ENCODE results near the gene SLC25A28. TPM values are rescaled to one million over a fixed set of nuclear protein-coding genes. Genes with fewer than 3 reads are reported as not detected.
"Not testable (repeated sequence)": the region's sequence is repeated elsewhere in the genome, so short reads cannot be mapped to it uniquely, and the experiment has no call there.

SLC25A28 gene
- total RNA-seq, 1 donor from 2014 or later, result 15.7 TPM

DNA sequence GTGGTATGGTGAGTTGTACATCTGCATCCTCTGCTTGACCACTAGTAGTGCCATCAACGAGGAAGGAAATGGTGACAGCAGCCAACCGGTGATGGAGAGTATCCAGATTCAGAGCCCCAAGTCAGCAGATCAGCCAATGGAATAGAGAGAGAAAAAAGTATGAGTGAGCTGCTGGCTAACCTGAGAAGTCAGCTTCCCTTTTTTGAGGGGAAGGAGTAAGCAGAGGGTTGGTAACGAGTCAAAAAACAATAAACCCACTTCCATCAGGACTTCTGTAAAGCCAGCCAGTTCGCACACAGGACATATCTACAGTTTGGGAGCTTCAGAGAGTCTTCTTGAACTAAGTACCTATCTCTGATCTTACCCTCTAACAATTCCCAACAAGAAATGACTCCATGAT is 8.9 kb downstream of the SLC25A28 start:
- no peak overlapping the region for H3K27ac ChIP-seq (ENCODE audit: low read depth, low read length)
- H3K4me3 ChIP-seq (ENCODE audit: low read length in 3 of 3), result no peak overlapping the region
- peaks cover 23 to 25% (median 24%) of the 10 kb centered on the region in 3 donors for H3K36me3 ChIP-seq (ENCODE audit: control insufficient read depth in 3 of 3, insufficient read depth in 3 of 3, low read length in 3 of 3)

DNA sequence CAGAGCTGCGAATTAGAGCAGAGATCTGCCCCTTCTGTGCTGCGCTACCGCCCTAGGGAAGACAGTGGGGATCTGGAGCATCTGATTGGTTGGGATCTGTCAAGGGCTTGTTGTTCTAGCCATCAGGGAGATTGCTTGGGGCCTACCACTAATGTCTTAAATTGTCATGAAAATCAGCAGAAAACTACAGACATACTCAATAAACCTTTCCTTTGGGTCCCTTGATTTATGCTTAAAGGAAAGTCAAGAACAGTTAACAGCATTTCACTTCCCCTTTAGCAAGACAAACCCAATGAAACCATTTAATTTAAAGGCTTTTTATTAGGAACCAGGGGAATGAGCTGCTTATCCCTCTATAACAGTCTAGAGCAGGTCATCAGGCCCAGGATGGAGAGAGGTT is 10.0 kb downstream of the SLC25A28 start:
- Histone ChIP-seq H3K36me3 (ENCODE audit: control insufficient read depth in 3 of 3, insufficient read depth in 3 of 3, low read length in 3 of 3) (peaks cover 23 to 25% (median 24%) of the 10 kb centered on the region in 3 donors), H3K27me3 (ENCODE audit: control insufficient read depth in 3 of 3, insufficient read depth in 3 of 3, low read length in 3 of 3) (no peaks in the 10 kb centered on the region)

More for the DNA sequence above, 8.9 kb downstream of the SLC25A28 start:
- peaks cover 0 to 3% (median under 1%) of the 10 kb centered on the region in 3 donors for H3K4me1 ChIP-seq (ENCODE audit: control insufficient read depth in 3 of 3, insufficient read depth in 3 of 3, low read length in 3 of 3)
- no peaks in the 10 kb centered on the region for H3K27me3 ChIP-seq (ENCODE audit: control insufficient read depth in 3 of 3, insufficient read depth in 3 of 3, low read length in 3 of 3)
- no peaks in the 10 kb centered on the region for H3K9me3 ChIP-seq (ENCODE audit: control insufficient read depth in 3 of 3, low read length in 3 of 3)
- no peak overlapping the region for H3K9ac ChIP-seq (ENCODE audit: low read depth in 1 of 3, low read length in 3 of 3)

DNA sequence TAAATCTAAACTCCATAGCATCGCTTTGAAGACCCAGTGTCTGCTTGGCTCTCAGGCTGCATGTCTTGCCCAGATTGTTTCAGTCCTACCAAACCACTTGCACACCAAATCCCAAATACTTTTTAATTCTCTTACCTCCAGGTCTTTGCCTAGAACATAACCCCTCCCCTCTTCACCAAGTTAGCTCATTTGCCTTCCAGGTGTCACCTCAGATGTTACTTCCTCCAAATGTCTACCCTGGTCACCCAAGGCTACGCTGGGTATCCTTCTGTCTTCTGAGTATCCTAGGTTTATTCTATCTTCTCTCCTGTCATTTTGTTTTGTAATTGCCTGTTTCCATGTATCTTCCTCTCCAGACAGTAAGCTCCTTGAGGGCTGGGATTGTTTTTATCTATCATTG is 11.1 kb downstream of the SLC25A28 start:
- Histone ChIP-seq H3K4me3 (ENCODE audit: low read length in 3 of 3) (no peak overlapping the region), H3K9ac (ENCODE audit: low read depth in 1 of 3, low read length in 3 of 3) (no peak overlapping the region), H3K4me1 (ENCODE audit: control insufficient read depth in 3 of 3, insufficient read depth in 3 of 3, low read length in 3 of 3) (peaks cover 0 to 3% (median 0%) of the 10 kb centered on the region in 3 donors), H3K27me3 (ENCODE audit: control insufficient read depth in 3 of 3, insufficient read depth in 3 of 3, low read length in 3 of 3) (no peaks in the 10 kb centered on the region), H3K36me3 (ENCODE audit: control insufficient read depth in 3 of 3, insufficient read depth in 3 of 3, low read length in 3 of 3) (peaks cover 23 to 25% (median 24%) of the 10 kb centered on the region in 3 donors), H3K9me3 (ENCODE audit: control insufficient read depth in 3 of 3, low read length in 3 of 3) (no peaks in the 10 kb centered on the region), H3K27ac (ENCODE audit: low read depth, low read length) (no peak overlapping the region)

More for the DNA sequence above, 10.0 kb downstream of the SLC25A28 start:
- H3K4me1 ChIP-seq (ENCODE audit: control insufficient read depth in 3 of 3, insufficient read depth in 3 of 3, low read length in 3 of 3), result peaks cover 0 to 3% (median 0%) of the 10 kb centered on the region in 3 donors
- H3K4me3 ChIP-seq (ENCODE audit: low read length in 3 of 3), result no peak overlapping the region
- no peak overlapping the region for H3K9ac ChIP-seq (ENCODE audit: low read depth in 1 of 3, low read length in 3 of 3)
- no peaks in the 10 kb centered on the region for H3K9me3 ChIP-seq (ENCODE audit: control insufficient read depth in 3 of 3, low read length in 3 of 3)
- H3K27ac ChIP-seq (ENCODE audit: low read depth, low read length), result no peak overlapping the region

DNA sequence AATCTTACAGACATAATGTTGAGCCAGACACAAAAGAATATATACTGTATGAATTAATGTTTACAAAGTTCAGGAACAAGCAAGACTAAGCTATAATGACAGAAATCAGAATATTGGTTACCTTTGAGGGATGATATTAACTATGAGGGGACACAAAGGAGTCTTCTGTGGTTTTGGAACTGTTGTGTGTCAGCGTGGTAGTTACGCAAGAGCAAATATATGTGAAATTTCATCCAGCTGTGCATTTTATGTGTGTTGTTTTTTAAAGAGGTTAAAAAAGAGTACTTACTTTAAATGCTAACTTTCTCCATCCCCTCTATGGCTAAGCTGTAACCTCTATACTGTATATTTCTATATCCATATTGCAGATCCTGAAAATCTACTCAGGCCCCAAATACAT is 14.9 kb downstream of the SLC25A28 start:
- H3K36me3 ChIP-seq (ENCODE audit: control insufficient read depth in 3 of 3, insufficient read depth in 3 of 3, low read length in 3 of 3), result peaks cover 7 to 14% (median 13%) of the 10 kb centered on the region in 3 donors
- H3K27me3 ChIP-seq (ENCODE audit: control insufficient read depth in 3 of 3, insufficient read depth in 3 of 3, low read length in 3 of 3), result peaks cover 0 to 2% (median 0%) of the 10 kb centered on the region in 3 donors
- H3K27ac ChIP-seq (ENCODE audit: low read depth, low read length), result no peak overlapping the region
- H3K4me1 ChIP-seq (ENCODE audit: control insufficient read depth in 3 of 3, insufficient read depth in 3 of 3, low read length in 3 of 3), result peaks cover 0 to 3% (median 0%) of the 10 kb centered on the region in 3 donors
- H3K9ac ChIP-seq (ENCODE audit: low read depth in 1 of 3, low read length in 3 of 3), result no peak overlapping the region
- no peak overlapping the region for H3K4me3 ChIP-seq (ENCODE audit: low read length in 3 of 3)
- H3K9me3 ChIP-seq (ENCODE audit: control insufficient read depth in 3 of 3, low read length in 3 of 3), result no peaks in the 10 kb centered on the region

DNA sequence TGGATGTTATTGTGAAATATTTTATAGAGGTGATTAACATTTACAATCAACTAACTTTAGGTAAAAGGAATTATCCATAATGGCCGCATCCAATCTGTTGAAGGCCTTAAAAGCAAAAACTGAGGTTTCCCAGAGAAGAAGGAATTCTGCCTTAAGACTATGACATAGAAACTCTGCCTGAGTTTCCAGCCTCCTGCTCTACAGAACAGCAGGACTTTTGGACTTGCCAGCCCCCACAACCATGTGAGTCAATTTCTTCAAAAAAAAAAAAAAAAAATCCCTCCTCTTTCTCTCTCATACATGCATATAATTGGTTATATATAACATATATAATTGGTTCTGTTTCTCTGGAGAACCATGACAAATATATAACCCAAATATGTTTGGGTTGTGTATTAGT is 15.4 kb downstream of the SLC25A28 start:
- Histone ChIP-seq H3K4me3 (ENCODE audit: low read length in 3 of 3) (no peak overlapping the region), H3K36me3 (ENCODE audit: control insufficient read depth in 3 of 3, insufficient read depth in 3 of 3, low read length in 3 of 3) (peaks cover 2 to 9% (median 9%) of the 10 kb centered on the region in 3 donors), H3K9me3 (ENCODE audit: control insufficient read depth in 3 of 3, low read length in 3 of 3) (no peaks in the 10 kb centered on the region), H3K9ac (ENCODE audit: low read depth in 1 of 3, low read length in 3 of 3) (no peak overlapping the region), H3K27me3 (ENCODE audit: control insufficient read depth in 3 of 3, insufficient read depth in 3 of 3, low read length in 3 of 3) (peaks cover 0 to 2% (median 0%) of the 10 kb centered on the region in 3 donors), H3K4me1 (ENCODE audit: control insufficient read depth in 3 of 3, insufficient read depth in 3 of 3, low read length in 3 of 3) (peaks cover 0 to 3% (median 0%) of the 10 kb centered on the region in 3 donors), H3K27ac (ENCODE audit: low read depth, low read length) (no peak overlapping the region)

DNA sequence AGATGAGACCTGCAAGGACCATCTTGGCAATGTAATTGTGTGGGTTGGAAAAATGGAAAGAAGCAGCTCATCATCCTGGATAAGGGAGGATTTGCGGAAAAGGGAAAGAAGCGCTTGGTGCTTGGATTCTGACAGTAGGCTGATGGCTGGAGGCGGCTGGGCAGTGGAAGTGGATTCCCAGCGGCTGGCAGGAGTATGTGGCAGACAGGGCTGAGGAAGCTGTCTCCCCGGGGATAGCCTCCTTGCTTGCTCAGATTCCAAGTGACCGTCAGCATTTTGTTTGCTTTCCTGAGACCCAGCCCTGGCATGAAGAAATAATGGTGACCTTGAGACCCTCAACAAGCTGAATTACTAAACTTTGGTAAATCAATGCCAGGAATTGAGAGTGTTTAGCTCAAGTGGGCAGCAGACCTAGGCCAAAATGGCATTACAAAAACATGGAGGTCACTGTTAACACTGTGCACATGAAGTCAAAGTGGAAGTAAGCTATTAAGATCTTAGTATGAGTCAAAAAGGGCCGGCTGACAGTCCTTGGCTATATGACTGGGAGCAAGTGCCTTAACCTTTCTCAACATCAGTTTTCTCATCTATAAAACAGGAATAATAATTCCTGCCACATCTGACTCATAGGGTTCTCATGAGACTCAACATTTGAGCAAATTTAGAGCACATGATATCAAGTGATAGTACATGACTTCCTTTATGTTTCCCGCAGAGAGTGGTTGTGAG is 21.3 kb downstream of the SLC25A28 start:
- H3K4me1 ChIP-seq (ENCODE audit: control insufficient read depth in 3 of 3, insufficient read depth in 3 of 3, low read length in 3 of 3), result peaks cover 10 to 15% (median 10%) of the 10 kb centered on the region in 3 donors
- H3K27me3 ChIP-seq (ENCODE audit: control insufficient read depth in 3 of 3, insufficient read depth in 3 of 3, low read length in 3 of 3), result peaks cover 0 to 2% (median 0%) of the 10 kb centered on the region in 3 donors
- no peak overlapping the region for H3K27ac ChIP-seq (ENCODE audit: low read depth, low read length)
- H3K4me3 ChIP-seq (ENCODE audit: low read length in 3 of 3), result no peak overlapping the region
- H3K9ac ChIP-seq (ENCODE audit: low read depth in 1 of 3, low read length in 3 of 3), result no peak overlapping the region
- no peaks in the 10 kb centered on the region for H3K36me3 ChIP-seq (ENCODE audit: control insufficient read depth in 3 of 3, insufficient read depth in 3 of 3, low read length in 3 of 3)
- no peaks in the 10 kb centered on the region for H3K9me3 ChIP-seq (ENCODE audit: control insufficient read depth in 3 of 3, low read length in 3 of 3)

DNA sequence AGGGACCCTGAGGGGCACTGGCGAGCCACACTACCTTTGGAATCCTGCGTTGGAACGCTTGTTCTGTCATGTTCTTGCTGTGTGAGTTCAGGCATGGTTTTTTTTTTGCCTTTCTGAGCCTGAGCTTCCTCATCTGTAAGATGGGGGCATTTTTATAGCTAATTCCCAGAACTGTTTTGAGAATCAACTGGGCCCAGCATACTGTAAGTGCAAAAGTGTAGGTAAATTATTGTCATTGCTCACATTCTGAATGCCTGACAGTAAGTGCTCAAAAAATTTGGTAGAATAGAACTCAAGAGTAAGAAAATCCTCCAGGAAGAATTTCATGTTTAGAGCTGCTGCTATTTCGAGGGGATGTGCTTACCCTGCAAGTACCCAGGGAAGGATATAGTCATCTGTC is 22.2 kb downstream of the SLC25A28 start:
- Histone ChIP-seq H3K36me3 (ENCODE audit: control insufficient read depth in 3 of 3, insufficient read depth in 3 of 3, low read length in 3 of 3) (no peaks in the 10 kb centered on the region), H3K9ac (ENCODE audit: low read depth in 1 of 3, low read length in 3 of 3) (no peak overlapping the region), H3K27ac (ENCODE audit: low read depth, low read length) (no peak overlapping the region), H3K9me3 (ENCODE audit: control insufficient read depth in 3 of 3, low read length in 3 of 3) (no peaks in the 10 kb centered on the region), H3K27me3 (ENCODE audit: control insufficient read depth in 3 of 3, insufficient read depth in 3 of 3, low read length in 3 of 3) (peaks cover 0 to 2% (median 0%) of the 10 kb centered on the region in 3 donors), H3K4me3 (ENCODE audit: low read length in 3 of 3) (no peak overlapping the region), H3K4me1 (ENCODE audit: control insufficient read depth in 3 of 3, insufficient read depth in 3 of 3, low read length in 3 of 3) (peaks cover 10 to 15% (median 10%) of the 10 kb centered on the region in 3 donors)

DNA sequence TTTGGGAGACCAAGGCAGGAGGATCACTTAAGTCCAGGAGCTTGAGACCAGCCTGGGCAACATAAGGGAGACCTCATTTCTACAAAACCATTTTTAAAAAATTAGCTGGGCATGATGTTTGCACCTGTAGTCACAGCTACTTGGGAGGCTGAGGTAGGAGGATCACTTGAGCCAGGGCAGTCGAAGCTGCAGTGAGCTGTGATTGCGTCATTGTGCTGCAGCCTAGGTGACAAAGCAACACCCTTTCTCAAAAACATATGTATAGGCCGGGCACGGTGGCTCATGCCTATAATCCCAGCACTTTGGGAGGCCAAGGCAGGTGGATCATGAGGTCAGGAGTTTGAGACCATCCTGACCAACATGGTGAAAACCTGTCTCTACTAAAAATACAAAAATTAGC is 23.5 kb downstream of the SLC25A28 start:
- H3K4me1 ChIP-seq (ENCODE audit: control insufficient read depth in 3 of 3, insufficient read depth in 3 of 3, low read length in 3 of 3), result peaks cover 10 to 15% (median 10%) of the 10 kb centered on the region in 3 donors
- not testable (repeated sequence) for H3K36me3 ChIP-seq (ENCODE audit: control insufficient read depth in 3 of 3, insufficient read depth in 3 of 3, low read length in 3 of 3); H3K4me3 ChIP-seq (ENCODE audit: low read length in 3 of 3); H3K9me3 ChIP-seq (ENCODE audit: control insufficient read depth in 3 of 3, low read length in 3 of 3); H3K9ac ChIP-seq (ENCODE audit: low read depth in 1 of 3, low read length in 3 of 3); H3K27ac ChIP-seq (ENCODE audit: low read depth, low read length); H3K27me3 ChIP-seq (ENCODE audit: control insufficient read depth in 3 of 3, insufficient read depth in 3 of 3, low read length in 3 of 3)

DNA sequence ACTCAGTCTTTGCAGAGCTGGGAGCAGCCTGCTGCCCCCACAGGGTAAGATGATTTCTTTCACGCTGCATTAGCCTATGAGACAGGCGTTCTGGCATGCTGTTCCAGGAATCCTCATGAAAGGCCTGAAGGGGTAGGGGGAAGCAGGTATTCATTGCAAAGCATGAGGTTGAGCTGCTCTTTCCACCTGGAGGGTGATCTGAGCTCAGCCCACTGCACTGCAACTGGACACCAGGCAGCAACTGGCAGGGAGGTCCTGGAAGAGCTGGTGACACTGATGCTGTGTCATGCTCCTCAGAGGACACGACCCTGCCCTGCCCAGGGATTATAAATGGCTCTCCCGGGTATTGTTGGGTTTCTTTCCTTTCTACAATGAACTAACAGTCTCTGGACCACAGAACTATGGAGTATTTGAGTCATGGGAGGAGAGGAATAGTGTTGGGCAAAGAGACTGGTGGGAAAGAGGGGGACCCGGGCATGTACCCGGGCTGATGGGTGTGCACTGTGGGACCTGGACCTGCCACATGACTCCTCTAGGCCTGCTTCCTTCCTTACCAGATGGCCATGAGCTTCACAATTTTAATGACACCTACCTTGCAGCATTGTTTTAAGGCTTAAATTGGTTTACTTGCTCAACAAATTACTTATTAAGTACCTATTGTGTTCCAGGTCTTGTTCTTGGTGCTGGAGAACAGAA is 24.3 kb downstream of the SLC25A28 start:
- Histone ChIP-seq H3K4me1 (ENCODE audit: control insufficient read depth in 3 of 3, insufficient read depth in 3 of 3, low read length in 3 of 3) (peaks cover 10 to 15% (median 10%) of the 10 kb centered on the region in 3 donors), H3K9ac (ENCODE audit: low read depth in 1 of 3, low read length in 3 of 3) (peak overlapping the region in 2 of 3 donors; percentile 3 to 37), H3K36me3 (ENCODE audit: control insufficient read depth in 3 of 3, insufficient read depth in 3 of 3, low read length in 3 of 3) (no peaks in the 10 kb centered on the region), H3K27ac (ENCODE audit: low read depth, low read length) (peak overlapping the region; percentile 83), H3K27me3 (ENCODE audit: control insufficient read depth in 3 of 3, insufficient read depth in 3 of 3, low read length in 3 of 3) (no peaks in the 10 kb centered on the region), H3K9me3 (ENCODE audit: control insufficient read depth in 3 of 3, low read length in 3 of 3) (no peaks in the 10 kb centered on the region), H3K4me3 (ENCODE audit: low read length in 3 of 3) (peak overlapping the region; percentile 7 to 49 (median 37))

DNA sequence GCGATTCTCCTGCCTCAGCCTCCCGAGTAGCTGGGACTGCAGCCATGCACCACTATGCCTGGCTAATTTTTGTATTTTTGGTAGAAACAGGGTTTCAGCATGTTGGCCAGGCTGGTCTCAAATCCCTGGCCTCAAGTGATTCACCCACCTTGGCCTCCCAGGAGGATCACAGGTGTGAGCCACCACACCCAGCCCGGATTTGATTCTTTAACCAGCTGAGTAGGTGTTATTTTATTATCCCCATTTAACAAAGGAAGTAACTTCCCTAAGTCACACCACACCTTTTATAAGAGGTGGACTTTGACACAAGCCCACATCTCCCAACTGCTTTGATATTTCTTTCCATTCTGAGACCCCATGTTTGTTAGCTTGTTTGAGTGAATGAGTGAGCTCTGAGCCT is 25.0 kb downstream of the SLC25A28 start:
- H3K27ac ChIP-seq (ENCODE audit: low read depth, low read length), result peak overlapping the region; percentile 83
- no peaks in the 10 kb centered on the region for H3K36me3 ChIP-seq (ENCODE audit: control insufficient read depth in 3 of 3, insufficient read depth in 3 of 3, low read length in 3 of 3)
- peaks cover 10 to 15% (median 10%) of the 10 kb centered on the region in 3 donors for H3K4me1 ChIP-seq (ENCODE audit: control insufficient read depth in 3 of 3, insufficient read depth in 3 of 3, low read length in 3 of 3)
- H3K9me3 ChIP-seq (ENCODE audit: control insufficient read depth in 3 of 3, low read length in 3 of 3), result no peaks in the 10 kb centered on the region
- no peak overlapping the region for H3K4me3 ChIP-seq (ENCODE audit: low read length in 3 of 3)
- H3K9ac ChIP-seq (ENCODE audit: low read depth in 1 of 3, low read length in 3 of 3), result no peak overlapping the region
- no peaks in the 10 kb centered on the region for H3K27me3 ChIP-seq (ENCODE audit: control insufficient read depth in 3 of 3, insufficient read depth in 3 of 3, low read length in 3 of 3)

All from skeletal muscle tissue (tissue), 4 donors.